Prostate gland (tissue), 2 donors: ENCODE data around the gene SREBF2. TPM values are rescaled to one million over a fixed set of nuclear protein-coding genes. Genes with fewer than 3 reads are reported as not detected.

Experiments
- DNase-seq: peaks from one replicate; pipeline ENCODE4 v3.0.0-alpha.2; 2019; ENCODE audit warnings: low spot score
- H3K27ac ChIP-seq, 2 donors: fragments of 200-600 bp; sonication (generic); 2 replicates each; pipeline ENCODE4 v1.5.1; 2017 to 2019
- H3K27me3 ChIP-seq: fragments of 200-600 bp; sonication (generic); replicated peaks from 2 replicates; pipeline ENCODE4 v1.5.1; 2019; ENCODE audit not compliant: insufficient read depth
- H3K36me3 ChIP-seq, 2 donors: fragments of 200-600 bp; sonication (generic); 1 replicate in 1 of 2; 2 replicates in 1 of 2; pipeline versions ENCODE4 v1.5.1 to v1.8.1; 2017 to 2019
- H3K4me1 ChIP-seq: fragments of 200-600 bp; sonication (generic); replicated peaks from 2 replicates; pipeline ENCODE4 v1.5.1; 2019
- H3K4me3 ChIP-seq, 2 donors: fragments of 200-600 bp; sonication (generic); 2 replicates each; pipeline ENCODE4 v1.5.1; 2017 to 2019
- H3K9me3 ChIP-seq: fragments of 200-600 bp; sonication (generic); 2 replicates; pipeline ENCODE4 v1.5.1; 2017
- CTCF ChIP-seq, 4 experiments: fragments of 200-600 bp in 2 of 4; fragments of 450-650 bp in 2 of 4; sonication (generic) in 2 of 4; IDR thresholded peaks; 1 replicate in 3 of 4; 2 replicates in 1 of 4; pipeline ENCODE4 v1.5.1; 2016 to 2019; ENCODE audit warnings: antibody characterized with exemption in 4 of 4, mild to moderate bottlenecking in 2 of 4, moderate library complexity in 2 of 4
- POLR2A ChIP-seq: fragments of 450-650 bp; IDR thresholded peaks from one replicate; pipeline ENCODE4 v1.6.1; 2016; ENCODE audit warnings: antibody characterized with exemption, mild to moderate bottlenecking
- POLR2AphosphoS5 ChIP-seq: sonication (generic); formaldehyde crosslinking; IDR thresholded peaks from one replicate; pipeline ENCODE4 v1.6.1; 2017; ENCODE audit warnings: antibody characterized with exemption
- WGBS: methylation state at CpG from one replicate; pipeline ENCODE4 v1.1.5; 2018; 5-methylcytosine and 5-hydroxymethylcytosine counted together
- intact Hi-C: fragments of 100-400 bp; cut with DNase I; formaldehyde crosslinking; loops from one replicate; pipeline ENCODE4 v1.14.2; 2022
- total RNA-seq, 2 donors: library from RNA; depleted of rRNA; stranded (reverse); fragments of >200 nt; gene quantifications; one replicate each; pipeline ENCODE4 v1.1.0, GENCODE V29; 2016

The SREBF2 gene
- total RNA-seq, 2 donors from 2014 or later, result 62.7 to 128 TPM

GRCh38 chr22:41929418-41929810, 96.5 kb downstream of the SREBF2 start:
- Histone ChIP-seq H3K36me3 (no peaks in the 10 kb centered on the region), H3K27ac (no peak overlapping the region), H3K4me3 (no peak overlapping the region), H3K27me3 (no peaks in the 10 kb centered on the region), H3K4me1 (peaks cover 4% of the 10 kb centered on the region), H3K9me3 (no peaks in the 10 kb centered on the region)
- intact Hi-C loops, result no loop called here
- TF ChIP-seq CTCF (IDR thresholded peaks at IDR 0.05) (no peak), POLR2AphosphoS5 (no peak), POLR2A (no peak)
- WGBS, result 73% methylated on average over 8 of the region's 8 CpGs
- no peak for DNase-seq

- 80% methylated on average over 10 of the region's 10 CpGs for WGBS
- intact Hi-C loops, result no loop called here
- Histone ChIP-seq H3K27ac (no peak overlapping the region), H3K4me3 (no peak overlapping the region), H3K27me3 (no peaks in the 10 kb centered on the region), H3K4me1 (no peaks in the 10 kb centered on the region), H3K36me3 (no peaks in the 10 kb centered on the region), H3K9me3 (no peaks in the 10 kb centered on the region)
- DNase-seq, result no peak
- TF ChIP-seq POLR2A (no peak), POLR2AphosphoS5 (no peak), CTCF (IDR thresholded peaks at IDR 0.05) (no peak)
Observed at GRCh38 chr22:41931701-41932269, 98.9 kb downstream of the SREBF2 start.

- H3K9me3 ChIP-seq, result no peaks in the 10 kb centered on the region
- WGBS, result 94% methylated on average over 9 of the region's 12 CpGs
- intact Hi-C loops, result no loop called here
- DNase-seq, result no peak
- no peaks in the 10 kb centered on the region for H3K4me1 ChIP-seq
- TF ChIP-seq POLR2A (no peak), CTCF (IDR thresholded peaks at IDR 0.05) (no peak), POLR2AphosphoS5 (no peak)
- no peaks in the 10 kb centered on the region for H3K36me3 ChIP-seq
- no peak overlapping the region for H3K4me3 ChIP-seq
- H3K27ac ChIP-seq, result no peak overlapping the region
- H3K27me3 ChIP-seq, result no peaks in the 10 kb centered on the region
Observed at GRCh38 chr22:41932353-41932752, 99.4 kb downstream of the SREBF2 start.

GRCh38 chr22:41933411-41934177, 100.7 kb downstream of the SREBF2 start:
- H3K27me3 ChIP-seq, result no peaks in the 10 kb centered on the region
- H3K27ac ChIP-seq, result no peak overlapping the region
- intact Hi-C loops, result no loop called here
- 78% methylated on average over 15 of the region's 16 CpGs for WGBS
- H3K4me1 ChIP-seq, result no peaks in the 10 kb centered on the region
- H3K36me3 ChIP-seq, result no peaks in the 10 kb centered on the region
- H3K9me3 ChIP-seq, result no peaks in the 10 kb centered on the region
- DNase-seq, result no peak
- no peak overlapping the region for H3K4me3 ChIP-seq
- no peak for TF ChIP-seq CTCF (IDR thresholded peaks at IDR 0.05)
- no peak for TF ChIP-seq POLR2A
- TF ChIP-seq POLR2AphosphoS5, result no peak
